Right lobe of liver (tissue), 4 donors: Measurements from ENCODE around the gene MYF6.

Source experiments
- CTCF ChIP-seq, 4 donors: fragments of 200-600 bp in 3 of 4; fragments of 450-650 bp in 1 of 4; IDR thresholded peaks; one replicate each; pipeline versions ENCODE4 v1.5.1 to v1.8.0; 2016 to 2022; ENCODE audit warnings: antibody characterized with exemption in 4 of 4, mild to moderate bottlenecking in 2 of 4
- POLR2A ChIP-seq: fragments of 450-650 bp; IDR thresholded peaks from one replicate; pipeline ENCODE4 v1.6.1; 2017; ENCODE audit warnings: antibody characterized with exemption, mild to moderate bottlenecking
- donor health status: DM: no; HTN: no; CAD: no.
- donor health status: DM: no; HTN: no; CAD: no.
- donor health status: DM: no; HTN: yes; CAD: no.

GRCh38 chr12:80670214-80670613 is 37.2 kb upstream of the MYF6 start:
- TF ChIP-seq POLR2A (no peak), CTCF (IDR thresholded peaks at IDR 0.05) (no peak)
